Endodermal cell (in vitro differentiated cells): Measurements from ENCODE around the gene TVP23A. TPM values are rescaled to one million over a fixed set of nuclear protein-coding genes. Genes with fewer than 3 reads are reported as not detected.

Experiments
- DNase-seq: peaks from one replicate; pipeline ENCODE4 v3.0.0-alpha.2; 2017
- H3K27ac ChIP-seq: 2 replicates; pipeline ENCODE4 v1.5.1; 2013; ENCODE audit warnings: mild to moderate bottlenecking, low read depth, low read length, moderate library complexity
- H3K27me3 ChIP-seq: 2 replicates; pipeline ENCODE4 v1.6.1; 2013; ENCODE audit warnings: mild to moderate bottlenecking, low read length, moderate library complexity; ENCODE audit not compliant: insufficient read depth, control insufficient read depth, poor library complexity, severe bottlenecking
- H3K36me3 ChIP-seq: 2 replicates; pipeline ENCODE4 v1.7.0; 2013; ENCODE audit warnings: mild to moderate bottlenecking, low read length, moderate library complexity; ENCODE audit not compliant: control insufficient read depth, insufficient read depth
- H3K4me1 ChIP-seq: one replicate; pipeline ENCODE4 v1.7.0; 2013; ENCODE audit warnings: low read length; ENCODE audit not compliant: control insufficient read depth, insufficient read depth
- H3K4me3 ChIP-seq: 2 replicates; pipeline ENCODE4 v1.5.1; 2013; ENCODE audit warnings: mild to moderate bottlenecking, low read length, moderate library complexity
- H3K9ac ChIP-seq: 2 replicates; pipeline ENCODE4 v1.6.1; 2013; ENCODE audit warnings: mild to moderate bottlenecking, low read length, moderate library complexity; ENCODE audit not compliant: poor library complexity, severe bottlenecking; ENCODE audit errors: extremely low read depth
- H3K9me3 ChIP-seq: 2 replicates; pipeline ENCODE4 v1.6.1; 2013; ENCODE audit warnings: mild to moderate bottlenecking, low read length, moderate library complexity; ENCODE audit not compliant: control insufficient read depth
- H3K27ac Mint-ChIP-seq: 2 replicates; pipeline ENCODE4 v1.8.0; 2020; ENCODE audit warnings: mixed read lengths
- H3K27me3 Mint-ChIP-seq: 2 replicates; pipeline ENCODE4 v1.8.0; 2021; ENCODE audit warnings: mild to moderate bottlenecking, mixed read lengths; ENCODE audit not compliant: insufficient read depth
- H3K36me3 Mint-ChIP-seq: 2 replicates; pipeline ENCODE4 v1.8.0; 2020; ENCODE audit warnings: low read depth, mixed read lengths
- H3K4me1 Mint-ChIP-seq: 2 replicates; pipeline ENCODE4 v1.8.0; 2020; ENCODE audit warnings: mixed read lengths
- H3K4me3 Mint-ChIP-seq: 2 replicates; pipeline ENCODE4 v1.8.0; 2020; ENCODE audit warnings: mild to moderate bottlenecking, moderate library complexity, mixed read lengths
- H3K9me3 Mint-ChIP-seq: 2 replicates; pipeline ENCODE4 v1.8.0; 2020; ENCODE audit warnings: mild to moderate bottlenecking, mixed read lengths
- WGBS, 2 experiments: methylation state at CpG; one replicate each; pipeline versions ENCODE4 v1.1.5 to v1.1.7; 2013; ENCODE audit warnings: missing lambda C conversion rate in 2 of 2, mixed read lengths in 1 of 2; ENCODE audit not compliant: insufficient coverage in 1 of 2, insufficient read length in 1 of 2; 5-methylcytosine and 5-hydroxymethylcytosine counted together
- total RNA-seq, 2 donors: library from RNA; stranded (reverse); fragmentation: NEBNext Ultra II Directional in 1 of 2; extraction: Animal tissue kit (Norgen Biotek cat#: 25700) in 1 of 2; gene quantifications; 2 replicates in 1 of 2; 3 replicates in 1 of 2; pipeline ENCODE4 v1.2.1, GENCODE V29; 2021
- TF ChIP-seq, protein P1 (sequence below): fragments of 200-600 bp; sonication (generic); conservative IDR thresholded peaks from 2 replicates; pipeline ENCODE4 v1.5.0; 2021; ENCODE audit warnings: antibody characterized with exemption, mild to moderate bottlenecking

Gene TVP23A
- total RNA-seq, 2 donors from 2014 or later = 7.6 to 13.6 TPM

DNA sequence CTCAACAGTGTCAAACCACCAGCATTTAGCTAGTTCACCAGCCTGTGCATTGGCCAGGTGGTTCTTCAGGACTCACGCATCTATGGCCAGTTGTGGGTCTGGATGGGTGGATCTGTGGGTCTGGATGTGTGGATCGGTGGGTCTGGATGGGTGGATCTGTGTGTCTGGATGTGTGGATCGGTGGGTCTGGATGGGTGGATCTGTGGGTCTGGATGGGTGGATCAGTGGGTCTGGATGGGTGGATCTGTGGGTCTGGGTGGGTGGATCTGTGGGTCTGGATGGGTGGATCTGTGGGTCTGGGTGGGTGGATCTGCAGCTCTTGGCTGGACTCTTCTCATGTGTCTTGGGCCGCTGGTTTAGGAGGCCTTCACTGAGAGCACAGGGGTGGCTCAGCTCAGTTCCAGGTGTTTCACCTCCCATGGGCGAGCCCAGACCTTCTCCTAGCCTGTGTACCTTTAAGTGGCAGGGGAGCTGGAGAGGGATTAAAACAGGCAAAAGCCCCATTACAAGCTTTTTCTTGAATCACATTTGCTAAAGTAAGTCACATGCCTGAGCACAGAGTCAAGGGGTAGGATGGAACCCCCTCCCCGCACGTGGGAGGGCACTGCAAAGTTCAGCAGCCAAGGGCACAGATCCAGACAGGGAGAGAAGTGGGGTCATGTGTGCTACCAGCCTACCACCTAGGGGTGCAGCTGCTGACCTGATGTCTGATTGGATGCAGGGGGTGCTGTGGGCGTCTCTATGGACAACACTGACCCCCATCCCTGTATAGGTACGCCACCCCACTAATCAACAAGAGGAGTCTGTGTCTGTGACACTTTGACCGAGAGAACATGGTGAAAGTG, 78.4 kb downstream of the TVP23A start:
- Histone ChIP-seq H3K4me3 (no peak overlapping the region), H3K9ac (no peak overlapping the region), H3K36me3 (no peaks in the 10 kb centered on the region), H3K9me3 (no peaks in the 10 kb centered on the region), H3K27me3 (no peaks in the 10 kb centered on the region), H3K4me1 (no peaks in the 10 kb centered on the region), H3K27ac (no peak overlapping the region)
- Mint-ChIP-seq H3K4me3 (no peak overlapping the region), H3K4me1 (peaks cover 10% of the 10 kb centered on the region), H3K27ac (no peak overlapping the region), H3K36me3 (peaks cover 2% of the 10 kb centered on the region), H3K9me3 (no peaks in the 10 kb centered on the region), H3K27me3 (no peaks in the 10 kb centered on the region)
- 92% methylated on average over 6 to 10 of the region's 10 CpGs for WGBS, 2 experiments
- no peak for DNase-seq
- TF ChIP-seq, protein P1, sequence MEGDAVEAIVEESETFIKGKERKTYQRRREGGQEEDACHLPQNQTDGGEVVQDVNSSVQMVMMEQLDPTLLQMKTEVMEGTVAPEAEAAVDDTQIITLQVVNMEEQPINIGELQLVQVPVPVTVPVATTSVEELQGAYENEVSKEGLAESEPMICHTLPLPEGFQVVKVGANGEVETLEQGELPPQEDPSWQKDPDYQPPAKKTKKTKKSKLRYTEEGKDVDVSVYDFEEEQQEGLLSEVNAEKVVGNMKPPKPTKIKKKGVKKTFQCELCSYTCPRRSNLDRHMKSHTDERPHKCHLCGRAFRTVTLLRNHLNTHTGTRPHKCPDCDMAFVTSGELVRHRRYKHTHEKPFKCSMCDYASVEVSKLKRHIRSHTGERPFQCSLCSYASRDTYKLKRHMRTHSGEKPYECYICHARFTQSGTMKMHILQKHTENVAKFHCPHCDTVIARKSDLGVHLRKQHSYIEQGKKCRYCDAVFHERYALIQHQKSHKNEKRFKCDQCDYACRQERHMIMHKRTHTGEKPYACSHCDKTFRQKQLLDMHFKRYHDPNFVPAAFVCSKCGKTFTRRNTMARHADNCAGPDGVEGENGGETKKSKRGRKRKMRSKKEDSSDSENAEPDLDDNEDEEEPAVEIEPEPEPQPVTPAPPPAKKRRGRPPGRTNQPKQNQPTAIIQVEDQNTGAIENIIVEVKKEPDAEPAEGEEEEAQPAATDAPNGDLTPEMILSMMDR = no peak

DNA sequence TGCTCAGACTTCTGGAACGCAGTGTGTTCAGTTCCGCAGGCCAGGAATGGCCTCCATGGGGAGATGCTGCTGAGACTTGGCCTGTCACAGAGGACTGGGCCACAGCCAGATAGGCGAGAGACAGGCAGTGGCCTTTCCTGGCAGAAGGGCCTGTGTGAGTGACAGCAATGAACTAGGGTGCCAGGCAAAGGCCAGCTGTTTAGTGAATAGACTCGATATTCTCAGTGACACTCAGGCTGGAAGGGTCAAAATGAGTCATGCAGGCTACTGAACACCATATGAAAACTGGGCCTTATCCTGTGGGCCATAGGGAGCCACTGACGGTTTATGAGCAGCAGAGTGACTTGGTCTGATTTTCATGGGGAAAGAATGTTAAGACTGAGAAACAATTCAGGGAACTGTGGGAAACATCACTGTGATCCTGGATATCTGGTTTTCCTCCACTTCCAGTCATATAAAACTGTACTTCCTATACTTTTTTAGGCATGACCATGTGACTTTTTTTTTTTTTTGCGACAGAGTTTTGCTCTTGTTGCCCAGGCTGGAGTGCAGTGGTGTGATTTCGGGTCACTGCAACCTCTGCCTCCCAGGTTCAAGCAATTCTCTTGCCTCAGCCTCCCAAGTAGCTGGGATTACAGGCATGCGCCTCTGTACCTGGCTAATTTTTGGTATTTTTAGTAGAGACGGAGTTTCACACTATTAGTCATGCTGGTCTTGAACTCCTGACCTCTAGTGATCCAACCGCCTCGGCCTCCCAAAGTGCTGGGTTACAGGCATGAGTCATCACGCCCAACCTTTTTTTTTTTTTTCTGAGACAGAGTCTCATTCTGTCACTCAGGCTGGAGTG, 80.1 kb downstream of the TVP23A start:
- no peaks in the 10 kb centered on the region for H3K9me3 ChIP-seq
- TF ChIP-seq, protein P1 = no peak
- H3K9me3 Mint-ChIP-seq = no peaks in the 10 kb centered on the region
- H3K9ac ChIP-seq = no peak overlapping the region
- no peak for DNase-seq
- peak overlapping the region; percentile 4 for H3K27ac Mint-ChIP-seq
- H3K4me3 ChIP-seq = no peak overlapping the region
- no peak overlapping the region for H3K27ac ChIP-seq
- no peaks in the 10 kb centered on the region for H3K27me3 ChIP-seq
- no peaks in the 10 kb centered on the region for H3K4me1 ChIP-seq
- H3K4me1 Mint-ChIP-seq = peaks cover 4% of the 10 kb centered on the region
- H3K36me3 ChIP-seq = no peaks in the 10 kb centered on the region
- no peak overlapping the region for H3K4me3 Mint-ChIP-seq
- H3K27me3 Mint-ChIP-seq = no peaks in the 10 kb centered on the region
- H3K36me3 Mint-ChIP-seq = no peaks in the 10 kb centered on the region
- 86 to 88% methylated on average over 9 to 11 of the region's 12 CpGs for WGBS, 2 experiments

DNA sequence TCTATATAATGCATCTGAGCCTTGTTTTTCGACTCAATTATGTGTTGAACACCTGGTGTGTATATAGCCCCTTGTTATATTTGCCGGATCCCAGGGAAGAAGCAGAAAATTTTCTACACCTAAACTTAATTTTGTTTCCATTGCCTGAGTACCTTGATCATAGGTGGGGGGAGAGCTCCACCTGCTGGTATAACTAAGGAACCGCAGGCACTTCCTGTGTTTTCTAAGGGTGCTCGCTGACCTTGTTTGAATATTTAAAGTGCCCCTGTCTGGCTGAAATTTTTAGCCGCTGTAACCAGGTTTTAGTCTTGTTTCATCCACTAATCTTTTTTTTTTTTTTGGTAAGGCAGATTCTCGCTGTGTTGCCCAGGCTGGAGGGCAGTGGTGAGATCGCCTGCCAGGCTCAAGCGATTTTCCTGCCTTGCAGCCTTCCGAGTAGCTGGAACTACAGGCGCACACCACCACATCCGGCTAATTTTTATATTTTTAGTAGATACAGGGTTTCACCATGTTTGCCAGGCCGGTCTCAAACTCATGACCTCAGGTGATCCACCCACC, 81.4 kb downstream of the TVP23A start:
- Mint-ChIP-seq H3K9me3 (peaks cover 4% of the 10 kb centered on the region), H3K4me3 (no peak overlapping the region), H3K27ac (no peak overlapping the region), H3K36me3 (no peaks in the 10 kb centered on the region), H3K27me3 (no peaks in the 10 kb centered on the region), H3K4me1 (no peaks in the 10 kb centered on the region)
- no peaks in the 10 kb centered on the region for H3K4me1 ChIP-seq
- H3K27ac ChIP-seq = no peak overlapping the region
- no peaks in the 10 kb centered on the region for H3K27me3 ChIP-seq
- H3K36me3 ChIP-seq = no peaks in the 10 kb centered on the region
- DNase-seq = peak; percentile 87
- no peak overlapping the region for H3K4me3 ChIP-seq
- TF ChIP-seq, protein P1 = peak; percentile 96
- no peak overlapping the region for H3K9ac ChIP-seq
- H3K9me3 ChIP-seq = no peaks in the 10 kb centered on the region
- WGBS, 2 experiments = 46 to 57% methylated on average over 10 to 12 of the region's 12 CpGs
